MV-4-11 (cell line): ENCODE measurements around the gene CAPS.
A peak's percentile ranks its signal among the peaks of the same experiment; 100 is the strongest.

Source experiments
- DNase-seq: peaks from one replicate; lab custom pipeline; 2025; lab: John Stamatoyannopoulos, UW

Gene CAPS

DNA sequence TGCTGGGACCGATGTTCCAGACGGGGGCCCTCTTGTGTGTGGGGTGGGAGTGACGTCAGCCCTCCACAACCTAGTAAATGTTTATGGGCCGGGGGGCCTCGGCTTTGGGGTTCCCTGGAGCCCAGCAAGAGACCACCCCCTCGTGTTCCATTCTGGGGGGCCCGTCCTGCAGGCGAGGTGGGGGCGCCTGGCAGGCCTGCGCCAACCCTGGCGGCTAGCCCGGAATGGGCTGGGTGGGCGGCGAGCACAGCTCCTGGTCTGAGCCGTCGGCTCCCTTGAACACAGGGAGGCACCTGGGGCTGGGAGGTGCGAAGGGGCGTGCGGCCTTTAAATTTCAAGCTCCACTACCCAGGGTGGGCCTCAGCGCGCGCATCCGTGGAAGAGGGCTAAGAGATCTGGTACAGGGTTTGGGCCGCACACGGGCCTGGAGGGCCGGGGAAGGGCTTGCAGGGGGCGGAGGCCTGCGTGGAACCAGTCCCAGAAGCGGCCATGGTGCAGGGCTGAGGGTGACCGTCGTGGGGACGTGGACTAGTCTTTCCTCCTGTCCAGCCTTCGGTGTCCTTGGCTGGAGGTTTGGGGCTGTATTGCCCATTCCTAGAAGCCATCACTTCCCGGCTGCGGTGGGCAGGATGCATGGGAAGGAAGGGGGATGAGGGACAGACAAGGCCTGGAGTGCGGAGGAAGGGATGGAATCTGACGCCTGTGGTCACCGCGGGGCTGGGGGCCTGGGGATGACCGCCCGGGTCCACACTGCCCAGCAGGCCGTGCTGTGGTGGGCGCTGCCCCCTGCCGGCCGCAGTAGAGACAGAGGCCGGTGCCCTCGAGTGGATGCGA lies 21.9 kb upstream of the CAPS start:
- DNase-seq, result no peak

DNA sequence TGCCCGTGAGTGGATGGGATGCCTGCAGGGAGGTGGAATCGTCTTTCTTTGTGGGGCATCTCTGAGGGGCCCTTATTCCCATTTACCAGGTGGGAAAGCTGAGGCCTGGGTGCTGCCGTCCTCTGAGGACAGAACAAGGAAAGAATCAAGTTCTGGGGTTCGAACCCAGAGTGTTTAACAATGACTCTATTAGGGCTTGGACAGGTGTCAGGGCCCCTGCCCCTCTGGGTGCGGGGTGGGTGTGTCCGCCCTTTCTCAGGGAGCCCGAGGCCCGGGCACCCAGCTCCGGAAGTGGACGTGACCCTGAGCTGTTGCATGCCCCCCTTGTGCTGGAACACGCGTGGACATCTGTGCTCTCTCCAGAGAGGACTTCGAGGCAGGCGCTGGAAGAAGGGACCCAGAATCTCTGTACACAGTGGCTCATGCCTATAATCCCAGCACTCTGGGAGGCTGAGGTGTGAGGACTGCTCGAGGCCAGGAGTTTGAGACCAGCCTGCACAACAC lies 21.2 kb upstream of the CAPS start:
- DNase-seq, result peak; percentile 20

DNA sequence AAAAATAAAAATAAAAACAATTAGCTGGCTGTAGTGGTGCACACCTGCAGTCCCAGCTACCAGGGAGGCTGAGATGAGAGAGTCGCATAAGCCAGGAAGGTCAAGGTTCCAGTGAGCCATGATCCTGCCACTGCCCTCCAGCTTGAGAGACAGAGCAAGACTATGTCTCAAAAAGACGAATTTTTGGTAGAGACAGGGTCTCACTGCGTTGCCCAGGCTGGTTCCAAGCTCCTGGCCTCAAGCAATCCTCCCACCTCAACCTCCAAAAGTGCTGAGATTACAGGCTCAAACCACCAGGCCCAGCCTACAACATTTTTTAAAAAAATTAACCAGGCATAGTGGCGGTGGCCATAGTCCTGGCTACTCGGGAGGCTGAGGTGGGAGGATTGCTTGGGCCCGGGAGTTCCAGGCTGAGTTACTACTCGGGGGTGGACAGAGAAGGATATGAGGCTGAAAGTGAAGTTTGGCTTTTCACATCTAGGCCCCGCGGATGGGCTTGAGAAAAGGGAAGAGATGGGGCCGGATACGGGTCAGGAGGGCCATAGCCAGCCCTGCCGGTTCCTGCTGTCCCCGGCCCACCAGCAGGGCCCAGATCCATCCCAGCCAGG lies 20.7 kb upstream of the CAPS start:
- no peak for DNase-seq

DNA sequence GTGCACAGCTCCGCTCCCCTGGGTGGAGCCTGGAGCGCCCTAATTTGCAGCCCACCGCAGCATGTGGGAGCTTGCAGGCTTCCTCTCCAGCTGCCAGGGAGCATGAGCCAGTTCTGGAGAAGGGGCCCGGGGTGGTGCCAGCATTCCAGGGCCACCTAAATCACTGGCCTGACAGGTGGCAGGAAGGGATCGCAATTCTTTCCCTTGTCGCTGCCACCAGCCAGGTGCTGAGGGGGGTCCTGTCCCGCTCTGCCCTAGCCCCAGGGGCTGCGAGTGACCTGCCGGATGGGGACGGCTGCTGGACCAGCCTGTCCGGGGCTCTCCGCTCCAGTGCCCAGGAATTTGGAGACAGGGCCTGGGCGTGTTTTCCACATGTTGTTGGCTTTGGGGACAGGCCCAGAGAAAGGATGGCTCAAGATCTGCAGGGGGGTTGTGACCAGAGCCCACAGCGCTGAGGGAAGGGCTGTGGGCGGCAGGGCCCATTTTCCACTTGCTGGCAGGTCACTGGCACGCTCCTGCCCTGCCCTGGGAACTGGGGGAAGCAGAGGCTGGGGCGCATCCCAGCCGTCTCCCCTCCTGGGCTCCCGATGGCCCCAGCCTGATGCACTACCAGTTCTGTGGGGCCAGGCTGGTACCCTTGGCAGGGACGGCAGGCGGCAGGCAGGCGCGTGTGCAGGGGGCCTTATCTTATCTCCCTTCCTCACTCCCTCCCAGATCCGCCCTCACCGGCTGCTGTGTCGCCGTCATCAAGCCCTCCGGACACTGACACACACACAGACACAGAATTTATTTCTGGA lies 19.9 kb upstream of the CAPS start:
- no peak for DNase-seq

DNA sequence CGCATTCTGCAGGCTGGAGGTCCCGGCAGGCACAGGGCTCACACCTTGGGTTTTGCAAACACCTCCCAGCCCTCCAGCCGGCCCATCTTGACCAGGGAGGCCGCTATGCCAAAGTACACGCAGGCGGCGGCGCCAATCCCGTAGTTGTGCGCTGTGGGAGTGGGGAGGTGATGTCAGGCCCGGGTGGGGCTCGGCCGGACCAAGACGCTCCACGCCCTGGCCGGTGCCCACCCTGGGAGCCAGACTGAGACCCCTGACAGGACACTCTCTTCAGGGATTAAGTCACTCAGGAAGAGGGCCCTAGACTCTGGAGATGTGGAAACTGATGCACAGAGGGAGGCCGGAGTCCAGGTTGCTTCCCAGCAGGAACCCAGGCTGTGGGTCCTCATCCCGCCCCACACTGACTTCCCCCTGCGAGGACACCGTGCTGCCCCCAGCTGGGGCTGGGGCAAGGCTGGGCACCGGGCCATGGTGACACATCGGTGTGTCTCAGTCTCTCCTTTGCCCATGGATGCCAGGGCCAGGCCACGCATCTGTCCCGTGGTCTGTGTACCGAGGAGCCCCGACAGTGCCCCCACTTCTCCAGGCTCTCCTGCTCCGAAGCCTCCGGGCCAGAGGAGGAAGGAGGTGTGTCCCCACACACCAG lies 19.2 kb upstream of the CAPS start:
- DNase-seq, result no peak

DNA sequence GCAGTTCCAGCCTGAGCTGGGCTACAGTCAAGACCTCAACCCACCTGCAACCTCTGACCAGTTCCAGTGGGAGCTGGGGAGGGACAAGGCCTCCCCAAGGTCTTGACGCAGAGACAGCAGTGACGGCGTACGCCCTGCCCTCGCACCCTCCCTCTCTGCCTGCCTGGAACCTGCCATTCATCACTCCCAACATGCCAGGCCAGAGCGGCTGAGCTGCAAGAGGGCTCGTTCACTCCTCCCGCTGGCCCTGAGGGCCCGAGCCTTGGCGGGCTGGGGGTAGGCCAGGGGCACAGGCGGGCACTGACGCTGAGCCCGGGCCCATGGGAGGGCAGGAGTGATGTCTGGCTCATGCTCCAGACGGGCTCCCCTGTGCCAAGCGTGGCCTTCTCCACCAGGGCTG lies 18.6 kb upstream of the CAPS start:
- DNase-seq, result no peak

DNA sequence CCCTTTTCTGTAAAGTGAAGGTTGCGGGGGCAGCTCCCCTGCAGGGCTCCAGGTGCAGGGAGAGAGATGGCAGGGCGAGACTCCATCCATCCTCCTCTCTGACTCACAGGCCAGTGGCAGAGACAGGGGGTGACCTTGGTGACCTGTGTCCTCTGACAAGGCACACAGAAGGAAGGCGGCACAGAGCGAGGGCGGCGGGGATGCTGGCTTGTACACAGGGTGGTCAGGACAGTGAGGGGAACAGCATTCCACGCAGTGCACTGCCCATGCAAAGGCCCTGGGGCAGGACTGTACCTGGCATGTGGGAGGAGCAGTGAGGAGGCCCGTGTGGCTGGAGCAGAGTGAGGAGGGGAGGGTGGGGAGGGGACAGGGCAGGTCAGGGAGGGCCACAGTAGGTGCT lies 18.2 kb upstream of the CAPS start:
- no peak for DNase-seq

DNA sequence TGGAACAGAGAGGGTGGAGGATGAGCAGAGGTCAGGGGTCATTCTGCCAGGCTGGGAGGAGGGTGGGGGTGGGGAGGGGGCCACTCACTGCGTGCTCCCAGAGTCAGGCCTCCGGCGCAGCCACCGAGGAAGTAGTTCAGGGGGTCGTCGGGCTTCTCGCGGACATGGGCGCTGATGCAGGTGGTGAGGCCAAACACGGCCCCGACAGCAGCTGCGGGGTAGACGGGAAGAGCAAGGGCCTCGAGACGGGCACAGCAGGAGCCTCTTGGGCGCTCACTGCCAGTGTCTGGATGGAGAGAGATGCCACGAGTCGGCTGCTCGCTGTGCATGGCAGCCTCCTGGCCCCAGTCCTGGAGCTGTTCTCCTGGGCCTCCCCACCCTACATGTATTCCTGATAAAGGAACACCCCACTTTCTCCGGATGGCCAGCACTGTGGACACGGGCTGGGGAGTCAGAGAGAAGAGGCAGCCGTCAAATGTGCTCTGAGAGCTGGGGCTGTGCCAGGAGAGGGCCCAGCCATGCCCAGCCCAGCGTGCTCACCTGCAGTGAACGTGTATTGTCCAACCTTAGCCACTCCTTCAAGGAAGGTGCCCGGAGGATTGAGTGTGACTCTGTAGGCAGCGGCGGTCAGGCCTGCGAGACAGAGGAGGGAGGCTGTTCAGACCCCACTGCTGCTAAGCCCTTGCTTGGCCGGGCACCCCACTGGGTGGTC lies 17.5 kb upstream of the CAPS start:
- DNase-seq, result no peak

DNA sequence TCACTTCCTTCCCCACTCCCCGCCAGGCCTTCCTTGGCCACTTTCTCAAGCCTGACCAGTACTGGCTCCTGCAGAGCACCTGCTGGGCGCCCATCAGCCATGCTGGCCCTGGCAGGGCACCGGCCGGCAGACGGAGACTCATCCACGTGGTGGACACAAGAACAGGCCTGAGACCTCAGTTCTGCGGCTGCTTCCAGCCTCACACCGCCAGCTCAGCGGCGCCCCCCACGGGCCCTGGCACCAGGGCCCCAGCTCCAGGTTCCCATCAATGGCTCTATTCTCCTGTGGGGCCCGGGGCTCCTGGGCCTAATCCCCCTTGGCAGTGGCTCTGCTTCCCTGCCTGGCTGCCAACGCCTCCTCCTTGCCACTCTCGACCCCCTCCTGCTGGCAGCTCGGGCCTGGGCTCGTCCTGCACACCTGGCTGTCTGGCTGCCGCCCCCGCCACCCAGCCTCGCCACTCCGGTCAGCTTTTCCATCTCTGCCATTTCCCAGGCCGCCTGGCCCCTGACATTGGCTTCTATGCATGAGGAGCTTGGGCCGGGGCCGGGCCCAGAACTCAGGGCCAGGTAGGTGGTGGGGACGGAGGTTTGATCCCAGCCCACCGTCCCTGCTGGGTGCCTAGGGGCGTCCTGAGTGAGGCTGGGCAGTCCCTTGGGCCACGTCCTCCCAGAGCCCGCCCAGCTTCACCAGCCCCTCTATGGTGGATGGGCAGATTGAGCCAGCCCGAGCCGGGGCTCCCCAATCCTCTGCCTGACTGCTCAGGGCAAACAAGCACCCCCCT lies 16.7 kb upstream of the CAPS start:
- no peak for DNase-seq

DNA sequence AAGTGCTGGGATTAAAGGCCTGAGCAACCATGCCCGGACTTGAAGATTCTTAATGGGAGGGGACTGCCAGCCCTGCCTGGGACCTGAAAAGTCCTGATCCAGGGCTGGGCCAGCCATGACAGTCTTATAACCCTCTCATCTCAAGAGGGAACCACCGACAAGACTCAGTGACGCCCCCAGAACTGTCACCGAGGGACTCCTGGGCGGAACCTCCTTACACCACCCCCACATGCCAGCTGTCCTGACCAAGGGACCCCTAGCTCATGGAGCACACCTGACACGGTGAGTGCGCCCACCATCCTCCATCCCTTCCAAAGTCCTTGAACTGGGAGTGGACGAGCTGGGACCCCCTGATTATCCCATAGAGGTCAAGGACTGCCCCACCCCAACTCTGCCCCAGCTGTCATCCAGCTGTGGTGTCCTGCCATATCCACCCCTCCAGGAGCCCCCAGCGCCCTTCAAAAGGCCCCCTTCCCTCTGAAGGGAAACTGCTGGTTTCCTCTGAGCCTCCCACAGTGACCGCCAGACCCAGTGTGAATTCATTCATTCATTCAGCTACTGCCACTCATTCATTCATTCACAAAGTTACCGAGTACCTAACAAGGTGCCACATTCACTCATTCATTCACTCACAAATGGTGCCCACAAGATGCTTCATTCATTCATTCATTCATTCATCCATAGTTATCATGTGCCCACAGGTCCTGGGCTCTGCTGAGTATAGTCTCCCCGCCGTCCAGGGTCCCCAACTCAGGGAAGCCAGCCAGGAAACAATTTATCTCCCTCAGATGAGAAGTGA lies 14.1 kb upstream of the CAPS start:
- no peak for DNase-seq

DNA sequence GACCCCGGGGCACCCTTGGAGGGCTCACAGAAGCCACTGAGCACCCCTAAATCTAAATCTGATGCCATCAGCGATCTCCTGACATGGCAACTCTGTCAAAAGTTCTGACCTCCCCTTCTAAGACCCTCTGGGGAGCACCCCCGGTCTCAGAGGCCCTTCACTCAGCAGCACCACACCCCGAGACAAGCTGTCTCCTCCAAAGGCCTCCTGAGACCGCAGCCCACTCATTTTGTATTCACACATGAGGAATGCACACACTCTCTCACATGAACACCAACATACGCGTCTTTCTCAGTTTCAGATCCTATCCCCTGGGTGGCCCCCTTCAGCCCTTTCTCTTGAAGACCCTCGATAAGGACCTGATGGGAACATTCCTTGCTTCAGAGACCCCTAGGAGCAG lies 13.1 kb upstream of the CAPS start:
- DNase-seq, result no peak

DNA sequence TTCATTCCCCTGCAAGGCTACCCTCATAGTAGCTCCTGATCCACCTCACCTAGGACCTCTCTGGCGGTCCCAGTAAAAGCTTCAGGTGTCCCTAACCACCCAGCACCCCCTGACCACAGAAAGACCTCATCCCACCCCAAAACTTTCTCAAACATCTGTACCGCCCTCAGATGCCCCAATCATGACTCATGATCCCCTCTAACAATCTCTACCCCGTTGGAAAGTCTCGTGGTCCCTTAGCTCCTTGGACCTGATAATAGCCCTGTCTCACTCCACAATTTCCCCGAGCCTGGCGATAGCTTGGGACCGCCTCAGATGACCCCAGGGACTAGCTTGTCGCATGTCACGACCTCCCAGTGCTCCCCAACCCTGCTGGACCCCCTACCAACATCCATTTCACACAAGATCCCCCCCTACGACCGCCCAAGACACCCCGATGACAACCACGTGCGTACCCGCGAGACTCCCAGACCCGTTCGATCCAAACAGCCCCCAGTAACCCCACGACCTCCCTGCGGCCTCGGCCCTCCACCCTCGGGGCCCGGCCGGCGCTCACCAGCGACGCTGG lies 10.9 kb upstream of the CAPS start:
- peak; percentile 28 for DNase-seq

DNA sequence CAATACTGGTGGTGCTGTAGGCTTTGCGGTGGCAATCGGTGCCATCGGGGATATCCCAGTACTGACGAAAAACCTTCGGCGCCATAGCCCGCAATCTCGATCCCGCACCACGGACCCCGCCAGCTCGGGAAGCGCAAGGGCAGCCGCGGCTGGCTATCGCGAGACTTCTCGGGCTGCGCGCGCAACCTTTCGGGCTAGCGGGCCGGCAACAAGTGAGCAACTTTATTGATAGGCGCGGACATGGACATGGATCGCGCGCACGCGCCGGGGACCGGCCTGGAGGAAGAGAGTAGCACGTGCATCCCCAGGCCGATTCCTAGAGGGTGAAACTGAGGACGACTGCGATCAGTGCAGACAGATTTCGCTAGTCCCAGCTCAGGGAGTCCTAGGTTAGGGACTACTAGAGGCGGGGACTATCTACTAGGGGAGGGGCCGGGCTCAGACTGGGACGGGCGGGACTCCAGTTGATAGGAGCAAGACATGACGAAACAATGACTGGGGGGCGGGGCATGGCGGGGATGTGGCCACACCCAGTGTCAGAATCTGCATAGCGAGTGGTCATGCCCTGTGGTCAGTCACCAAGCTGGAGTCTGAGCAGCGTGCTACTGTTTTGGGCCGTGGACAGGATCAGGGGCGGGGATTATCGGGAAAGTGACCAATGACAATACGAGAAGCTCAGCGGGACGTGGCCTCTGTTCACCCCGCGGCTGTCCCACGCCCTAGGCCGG lies 10.3 kb upstream of the CAPS start, which contains the start of gene NDUFA11:
NDUFA11 (minus strand) TSS at position 167 of the 728 bp plus-strand sequence; CDS start at position 85, 82 bp downstream.
- peak; percentile 99 for DNase-seq

DNA sequence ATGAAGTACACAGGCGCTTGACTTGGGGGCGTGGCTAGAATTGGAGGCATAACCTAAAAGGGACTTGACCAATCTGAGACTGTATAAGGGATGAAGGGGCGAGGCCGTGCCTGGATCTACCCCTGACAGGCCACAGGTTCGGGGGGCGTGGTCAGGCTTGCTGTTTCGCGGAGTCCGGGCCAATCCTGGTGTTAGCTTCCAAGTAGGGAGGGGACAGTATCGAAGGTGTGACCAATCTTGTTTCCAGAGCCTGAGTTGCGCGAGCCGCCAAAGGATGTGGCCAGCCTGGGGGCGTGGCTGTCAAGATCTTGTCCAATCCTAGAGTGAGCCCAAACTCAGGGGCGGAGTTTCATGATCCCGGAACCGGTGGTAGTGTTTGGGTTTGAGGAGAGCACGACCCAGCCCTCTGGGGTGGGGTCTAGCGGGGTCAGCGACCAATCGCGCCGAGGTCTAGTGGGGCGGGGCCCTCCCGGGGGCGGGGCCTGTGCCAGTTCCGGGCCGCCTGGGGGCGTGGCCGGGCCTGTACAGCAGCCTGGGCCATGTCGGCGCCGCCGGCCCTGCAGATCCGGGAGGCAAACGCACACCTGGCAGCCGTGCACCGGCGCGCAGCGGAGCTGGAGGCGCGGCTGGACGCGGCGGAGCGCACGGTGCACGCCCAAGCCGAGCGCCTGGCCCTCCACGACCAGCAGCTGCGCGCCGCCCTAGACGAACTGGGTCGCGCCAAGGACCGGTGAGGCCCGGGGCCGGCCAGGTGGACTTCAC lies 9.5 kb upstream of the CAPS start, which contains the start of gene VMAC:
VMAC (plus strand) TSS at position 521 of the 762 bp plus-strand sequence; CDS start at position 540, 19 bp downstream.
- peak; percentile 100 for DNase-seq

DNA sequence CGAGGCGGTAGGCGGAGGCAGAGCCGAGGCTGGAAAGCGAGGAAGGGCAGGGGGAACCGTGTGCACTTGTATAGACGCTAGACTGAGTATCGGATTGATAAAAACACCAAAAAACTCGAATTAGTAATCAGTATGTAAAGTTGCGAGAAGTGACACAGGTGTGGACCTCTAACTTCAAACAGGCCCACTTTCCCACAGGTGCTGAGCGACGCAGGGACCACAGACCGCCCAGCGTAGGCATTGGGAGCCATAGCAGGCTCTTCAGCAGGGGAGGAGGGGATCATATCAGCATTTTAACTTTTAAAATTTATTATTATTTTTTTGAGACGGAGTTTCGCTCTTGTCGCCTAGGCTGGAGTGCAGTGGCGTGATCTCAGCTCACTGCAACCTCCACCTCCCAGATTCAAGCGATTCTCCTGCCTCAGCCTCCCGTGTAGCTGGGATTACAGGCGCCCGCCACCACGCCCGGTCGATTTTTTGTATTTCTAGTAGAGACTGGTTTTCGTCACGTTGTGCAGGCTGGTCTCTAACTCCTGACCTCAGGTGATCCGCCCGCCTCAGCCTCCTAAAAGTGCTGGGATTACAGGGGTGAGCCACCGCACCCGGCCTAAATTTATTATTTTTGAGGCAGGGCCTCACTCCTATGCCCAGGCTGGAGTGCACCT lies 8.8 kb upstream of the CAPS start:
- no peak for DNase-seq

DNA sequence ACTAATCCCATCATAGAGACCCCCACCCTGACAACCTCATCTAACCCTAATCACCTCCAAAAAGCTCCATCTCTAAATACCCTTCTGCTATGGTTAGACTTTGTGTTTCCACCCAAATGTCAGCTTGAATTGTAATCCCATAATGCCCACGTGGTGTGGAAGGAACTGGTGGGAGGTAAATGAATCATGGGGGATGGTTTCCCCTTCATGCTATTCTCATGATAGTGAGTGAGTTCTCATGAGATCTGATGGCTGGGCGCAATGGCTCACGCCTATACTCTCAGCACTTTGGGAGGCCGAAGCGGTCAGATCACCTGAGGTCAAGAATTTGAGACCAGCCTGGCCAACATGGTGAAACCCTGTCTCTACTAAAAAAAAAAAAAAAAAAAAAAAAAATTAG lies 6.8 kb upstream of the CAPS start:
- DNase-seq, result no peak

DNA sequence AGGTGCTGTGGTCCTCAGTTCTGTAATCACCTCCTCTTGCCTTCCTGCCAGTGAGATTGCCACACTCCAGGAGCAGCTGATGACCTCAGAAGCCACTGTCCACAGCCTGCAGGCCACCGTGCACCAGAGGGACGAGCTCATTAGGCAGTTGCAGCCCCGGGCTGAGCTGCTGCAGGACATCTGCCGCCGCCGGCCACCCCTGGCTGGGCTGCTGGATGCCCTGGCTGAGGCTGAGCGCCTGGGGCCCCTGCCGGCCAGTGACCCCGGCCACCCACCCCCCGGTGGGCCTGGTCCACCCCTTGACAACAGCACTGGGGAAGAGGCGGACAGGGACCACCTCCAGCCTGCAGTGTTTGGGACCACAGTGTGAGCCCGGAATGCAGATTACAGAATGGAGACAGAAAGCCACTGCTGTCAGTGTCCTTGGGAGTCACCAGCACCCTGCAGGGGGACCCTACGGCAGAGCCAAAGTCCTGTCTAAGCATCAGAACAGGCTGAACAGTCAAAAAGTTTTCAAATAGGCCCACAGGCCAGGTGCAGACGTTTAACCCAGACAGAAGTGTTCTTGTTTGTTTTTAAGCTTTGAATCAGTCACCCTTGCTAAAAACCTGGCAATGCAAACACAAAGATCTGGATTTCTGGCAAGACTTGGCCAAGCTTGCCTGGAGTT lies 5.1 kb upstream of the CAPS start:
- DNase-seq, result no peak
